ENCODE measurements around the gene CFHR3. TPM values are rescaled to one million over a fixed set of nuclear protein-coding genes. Genes with fewer than 3 reads are reported as not detected.
A peak's percentile ranks its signal among the peaks of the same experiment; 100 is the strongest.
"Not testable (repeated sequence)": the region's sequence is repeated elsewhere in the genome, so short reads cannot be mapped to it uniquely, and the experiment has no call there.

The CFHR3 gene
- total and polyA plus RNA-seq, 2 experiments from 2014 or later = not detected

- no peaks in the 10 kb centered on the region for H4K20me1 ChIP-seq (ENCODE audit: insufficient read depth)
- no peaks in the 10 kb centered on the region for H3K4me1 ChIP-seq (ENCODE audit: insufficient read depth)
- TF ChIP-seq EZH2phosphoT487 (IDR thresholded peaks at IDR 0.05; ENCODE audit: insufficient read depth, low read depth) (no peak), EZH2 (IDR thresholded peaks at IDR 0.05; ENCODE audit: insufficient read depth, poor library complexity, severe bottlenecking) (no peak)
- no peaks in the 10 kb centered on the region for H3K36me3 ChIP-seq (ENCODE audit: low read depth)
- no peaks in the 10 kb centered on the region for H3K27me3 ChIP-seq (replicated peaks; ENCODE audit: insufficient read depth)
- H3K9me2 ChIP-seq (ENCODE audit: insufficient read depth) = no peaks in the 10 kb centered on the region
- no peak overlapping the region for H3K4me2 ChIP-seq (ENCODE audit: unreplicated experiment)
- no peaks in the 10 kb centered on the region for H3K9me3 ChIP-seq (ENCODE audit: low read depth)
- no peaks in the 10 kb centered on the region for H3F3A ChIP-seq (ENCODE audit: insufficient read depth)
- no peaks in the 10 kb centered on the region for H3K79me2 ChIP-seq (ENCODE audit: insufficient read depth)
- no peak overlapping the region for H3K4me3 ChIP-seq
- H3K27ac ChIP-seq = no peak overlapping the region
- H2AFZ ChIP-seq = no peak overlapping the region
- H3K9ac ChIP-seq = no peak overlapping the region
- DNase-seq = no peak
- in situ Hi-C loops (cut with MboI) = no loop called here
- WGBS, 2 experiments (ENCODE audit: low coverage in 1 of 2, low lambda C conversion rate in 2 of 2, missing lambda C conversion rate in 2 of 2) = 70% methylated on average over 2 of the region's 2 CpGs
Observed at GRCh38 chr1:196734460-196734859, 40.2 kb upstream of the CFHR3 start.

GRCh38 chr1:196738730-196739129, 35.9 kb upstream of the CFHR3 start:
- H3K27ac ChIP-seq = no peak overlapping the region
- no peaks in the 10 kb centered on the region for H3K27me3 ChIP-seq (replicated peaks; ENCODE audit: insufficient read depth)
- no peak overlapping the region for H3K4me2 ChIP-seq (ENCODE audit: unreplicated experiment)
- in situ Hi-C loops (cut with MboI) = no loop called here
- no peaks in the 10 kb centered on the region for H3K9me3 ChIP-seq (ENCODE audit: low read depth)
- H3F3A ChIP-seq (ENCODE audit: insufficient read depth) = no peaks in the 10 kb centered on the region
- H3K9me2 ChIP-seq (ENCODE audit: insufficient read depth) = no peaks in the 10 kb centered on the region
- TF ChIP-seq EZH2 (IDR thresholded peaks at IDR 0.05; ENCODE audit: insufficient read depth, poor library complexity, severe bottlenecking) (no peak), EZH2phosphoT487 (IDR thresholded peaks at IDR 0.05; ENCODE audit: insufficient read depth, low read depth) (no peak)
- no peaks in the 10 kb centered on the region for H3K4me1 ChIP-seq (ENCODE audit: insufficient read depth)
- DNase-seq = no peak
- H3K36me3 ChIP-seq (ENCODE audit: low read depth) = no peaks in the 10 kb centered on the region
- H3K9ac ChIP-seq = no peak overlapping the region
- no peaks in the 10 kb centered on the region for H4K20me1 ChIP-seq (ENCODE audit: insufficient read depth)
- no peak overlapping the region for H2AFZ ChIP-seq
- H3K79me2 ChIP-seq (ENCODE audit: insufficient read depth) = no peaks in the 10 kb centered on the region
- H3K4me3 ChIP-seq = no peak overlapping the region

- H3K4me3 ChIP-seq; H2AFZ ChIP-seq; H3K36me3 ChIP-seq (ENCODE audit: low read depth); H3K79me2 ChIP-seq (ENCODE audit: insufficient read depth); H3K4me1 ChIP-seq (ENCODE audit: insufficient read depth); H3K27me3 ChIP-seq (replicated peaks; ENCODE audit: insufficient read depth); H3K9me2 ChIP-seq (ENCODE audit: insufficient read depth); H3K9me3 ChIP-seq (ENCODE audit: low read depth); H4K20me1 ChIP-seq (ENCODE audit: insufficient read depth); H3F3A ChIP-seq (ENCODE audit: insufficient read depth); H3K4me2 ChIP-seq (ENCODE audit: unreplicated experiment); H3K27ac ChIP-seq; H3K9ac ChIP-seq; in situ Hi-C loops (cut with MboI): not testable (repeated sequence)
- peak; percentile 55 for DNase-seq
- WGBS, 2 experiments (ENCODE audit: low coverage in 1 of 2, low lambda C conversion rate in 2 of 2, missing lambda C conversion rate in 2 of 2) = 54 to 55% methylated on average over 6 of the region's 6 CpGs
Observed at GRCh38 chr1:196743244-196743643, 31.4 kb upstream of the CFHR3 start.

- H3K9me2 ChIP-seq (ENCODE audit: insufficient read depth); H2AFZ ChIP-seq; H3K4me3 ChIP-seq; H4K20me1 ChIP-seq (ENCODE audit: insufficient read depth); in situ Hi-C loops (cut with MboI); H3K27ac ChIP-seq; H3K27me3 ChIP-seq (replicated peaks; ENCODE audit: insufficient read depth); H3F3A ChIP-seq (ENCODE audit: insufficient read depth); H3K36me3 ChIP-seq (ENCODE audit: low read depth); H3K9ac ChIP-seq; H3K4me2 ChIP-seq (ENCODE audit: unreplicated experiment); H3K4me1 ChIP-seq (ENCODE audit: insufficient read depth); DNase-seq; H3K79me2 ChIP-seq (ENCODE audit: insufficient read depth); H3K9me3 ChIP-seq (ENCODE audit: low read depth): not testable (repeated sequence)
- 22 to 36% methylated on average over 4 of the region's 4 CpGs for WGBS, 2 experiments (ENCODE audit: low coverage in 1 of 2, low lambda C conversion rate in 2 of 2, missing lambda C conversion rate in 2 of 2)
Observed at GRCh38 chr1:196765019-196765740, 9.5 kb upstream of the CFHR3 start.

GRCh38 chr1:196769823-196770222, 4.8 kb upstream of the CFHR3 start:
- H3K27me3 ChIP-seq (replicated peaks; ENCODE audit: insufficient read depth); H3K36me3 ChIP-seq (ENCODE audit: low read depth); H3K4me2 ChIP-seq (ENCODE audit: unreplicated experiment); H3K27ac ChIP-seq; H3K9me2 ChIP-seq (ENCODE audit: insufficient read depth); in situ Hi-C loops (cut with MboI); H3K4me3 ChIP-seq; H3K9ac ChIP-seq; H3F3A ChIP-seq (ENCODE audit: insufficient read depth); H4K20me1 ChIP-seq (ENCODE audit: insufficient read depth); H2AFZ ChIP-seq; H3K79me2 ChIP-seq (ENCODE audit: insufficient read depth); H3K4me1 ChIP-seq (ENCODE audit: insufficient read depth); DNase-seq; H3K9me3 ChIP-seq (ENCODE audit: low read depth): not testable (repeated sequence)
- 73% methylated on average over 4 of the region's 4 CpGs for WGBS, 2 experiments (ENCODE audit: low coverage in 1 of 2, low lambda C conversion rate in 2 of 2, missing lambda C conversion rate in 2 of 2)

All from GM23248 (cell line).